Epidermal melanocyte (primary cell): ENCODE results near the gene DAND5.

Source experiments
- DNase-seq: peaks from one replicate; pipeline ENCODE4 v3.0.0; 2011; ENCODE audit warnings: low spot score; ENCODE audit not compliant: insufficient read length

The DAND5 gene

GRCh38 chr19:12992729-12993128 is 23.4 kb downstream of the DAND5 start:
- DNase-seq = no peak

DNA sequence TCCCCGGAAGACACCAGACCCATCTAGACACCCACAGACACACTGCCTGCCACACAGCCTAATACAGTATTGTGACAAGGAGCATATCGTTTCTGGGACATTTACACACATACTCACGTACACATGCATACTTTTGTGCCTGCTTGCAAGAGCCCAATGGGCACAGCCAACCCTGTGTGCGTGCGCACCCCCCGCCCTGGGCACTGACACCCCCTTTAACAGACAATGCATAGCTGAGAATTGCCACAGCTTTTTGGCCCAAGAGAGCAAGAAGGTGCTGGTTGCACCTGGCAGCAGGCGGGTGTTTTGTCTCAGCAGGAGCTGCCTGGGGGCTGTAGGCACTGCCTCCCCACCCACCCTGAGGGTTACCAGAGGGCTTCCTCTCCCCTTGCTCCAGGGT is 24.2 kb downstream of the DAND5 start:
- no peak for DNase-seq

DNA sequence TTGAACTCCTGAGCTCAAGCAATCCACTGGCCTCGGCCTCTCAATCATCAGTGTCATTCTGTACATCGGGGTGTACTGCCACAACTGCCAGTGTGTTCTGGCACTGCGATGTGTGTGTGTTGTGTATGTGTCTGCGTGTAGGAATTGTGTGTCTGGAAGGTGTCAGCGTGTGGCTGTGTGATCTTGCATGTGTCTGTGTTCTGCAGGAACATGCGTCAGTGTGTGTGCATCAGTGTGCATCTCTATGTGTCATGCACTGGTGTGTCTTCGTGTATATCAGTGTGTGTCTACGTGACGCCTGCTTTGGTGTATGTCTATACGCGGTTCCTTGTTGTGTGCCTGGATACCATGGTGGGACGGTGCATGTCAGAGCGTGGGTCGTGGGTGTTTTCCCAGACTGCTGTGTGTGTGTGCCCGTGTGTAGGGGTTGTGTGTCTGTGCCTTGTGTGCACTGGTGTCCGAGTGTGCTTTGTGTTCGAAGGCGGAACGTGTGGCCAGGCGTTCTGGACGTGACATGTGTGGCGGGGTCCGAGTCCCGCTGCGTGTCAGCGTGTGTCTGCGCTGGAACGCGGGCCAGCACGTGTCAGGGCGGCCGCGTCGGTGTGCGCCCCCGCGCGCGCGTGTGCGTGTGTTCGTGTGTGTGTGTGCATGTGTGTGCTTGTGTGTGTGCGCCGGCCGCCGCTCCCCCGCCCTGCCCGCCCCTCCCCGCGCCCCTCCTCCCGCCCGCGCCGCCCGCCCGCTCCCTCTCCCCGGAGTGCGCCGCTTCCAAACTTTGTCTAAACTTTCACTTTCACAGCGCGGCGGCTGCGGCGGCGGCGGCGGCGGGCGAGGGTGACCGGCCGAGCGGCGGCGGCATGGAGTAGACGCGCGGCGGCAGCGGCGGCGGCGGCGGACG is 25.6 kb downstream of the DAND5 start, which contains the start of gene NFIX:
Gene NFIX (plus strand): TSS at position 775 of the 895 bp plus-strand sequence. CDS start 363 bp downstream, outside the sequence.
- DNase-seq = peak; percentile 83

DNA sequence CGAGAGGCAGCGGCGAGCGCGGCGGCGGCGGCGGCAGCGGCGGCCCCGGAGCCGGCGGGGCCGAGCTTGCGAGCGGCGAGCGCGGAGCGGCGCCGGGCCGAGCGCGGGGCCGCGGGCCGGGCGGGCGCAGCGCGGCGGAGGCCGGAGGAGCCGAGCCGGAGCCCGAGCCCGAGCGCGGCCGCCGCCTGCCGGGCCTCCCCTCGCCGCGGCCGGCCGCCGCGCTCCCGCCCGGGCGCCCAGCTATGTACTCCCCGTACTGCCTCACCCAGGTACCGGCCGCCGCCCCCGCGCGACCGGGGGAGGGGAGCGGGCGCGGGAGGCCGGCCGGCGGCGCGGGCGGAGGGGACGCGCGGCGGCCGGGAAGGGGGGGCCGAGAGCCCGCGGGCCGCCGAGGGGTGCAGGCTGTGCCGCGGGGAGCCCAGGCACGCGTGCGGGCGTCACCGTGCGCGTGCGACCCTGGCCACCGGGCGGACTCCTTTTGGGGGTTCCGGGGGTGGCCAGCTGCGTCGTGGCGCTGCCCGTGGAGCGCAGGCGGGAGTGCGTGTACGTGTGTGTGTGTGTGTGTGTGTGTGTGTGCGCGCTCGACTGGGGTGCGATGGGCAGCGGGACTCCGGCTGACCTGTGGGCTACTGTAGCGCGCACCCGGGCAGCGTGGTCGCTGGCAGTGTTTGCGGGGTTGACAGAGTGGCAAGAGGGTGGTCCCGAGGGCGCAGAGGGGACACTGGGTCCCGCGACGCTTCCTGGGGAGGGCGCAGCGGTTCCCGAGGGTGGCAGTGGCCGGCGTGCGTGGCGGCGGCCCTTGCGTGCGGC is 26.4 kb downstream of the DAND5 start:
- no peak for DNase-seq

DNA sequence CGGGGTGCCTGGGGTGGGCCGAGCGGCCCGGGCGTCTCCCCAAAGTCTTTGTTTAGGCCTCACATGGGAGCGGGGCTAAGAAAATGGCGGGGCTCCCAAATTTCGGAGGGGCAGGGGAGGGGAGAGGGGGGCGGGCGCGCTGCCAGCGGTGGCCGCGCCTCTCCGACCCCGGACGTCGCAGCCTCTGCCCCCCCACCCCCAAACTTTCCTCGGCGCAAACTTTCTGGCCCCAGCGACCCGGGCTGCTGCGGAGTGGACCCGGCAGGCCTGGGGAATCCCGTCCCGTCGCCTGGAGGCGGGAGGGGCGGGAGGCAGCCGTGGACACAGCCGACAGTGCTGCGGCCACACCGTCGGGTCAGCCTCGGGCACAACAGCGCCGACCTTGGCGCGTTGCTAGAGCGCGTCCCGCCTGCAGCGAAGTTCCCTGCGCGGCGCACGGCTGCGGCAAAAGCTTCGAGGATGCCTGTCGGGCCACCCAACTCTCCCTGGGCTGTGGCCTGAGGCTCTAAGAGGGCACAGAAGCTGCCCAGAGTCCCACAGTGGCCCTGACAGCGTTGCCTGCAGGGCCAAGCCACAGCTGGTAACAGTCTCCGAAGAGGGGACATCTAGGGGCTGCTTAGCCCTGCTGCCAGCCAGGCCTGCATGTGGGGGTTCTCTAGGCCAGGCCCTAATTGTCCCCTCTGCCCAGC is 27.2 kb downstream of the DAND5 start:
- no peak for DNase-seq

DNA sequence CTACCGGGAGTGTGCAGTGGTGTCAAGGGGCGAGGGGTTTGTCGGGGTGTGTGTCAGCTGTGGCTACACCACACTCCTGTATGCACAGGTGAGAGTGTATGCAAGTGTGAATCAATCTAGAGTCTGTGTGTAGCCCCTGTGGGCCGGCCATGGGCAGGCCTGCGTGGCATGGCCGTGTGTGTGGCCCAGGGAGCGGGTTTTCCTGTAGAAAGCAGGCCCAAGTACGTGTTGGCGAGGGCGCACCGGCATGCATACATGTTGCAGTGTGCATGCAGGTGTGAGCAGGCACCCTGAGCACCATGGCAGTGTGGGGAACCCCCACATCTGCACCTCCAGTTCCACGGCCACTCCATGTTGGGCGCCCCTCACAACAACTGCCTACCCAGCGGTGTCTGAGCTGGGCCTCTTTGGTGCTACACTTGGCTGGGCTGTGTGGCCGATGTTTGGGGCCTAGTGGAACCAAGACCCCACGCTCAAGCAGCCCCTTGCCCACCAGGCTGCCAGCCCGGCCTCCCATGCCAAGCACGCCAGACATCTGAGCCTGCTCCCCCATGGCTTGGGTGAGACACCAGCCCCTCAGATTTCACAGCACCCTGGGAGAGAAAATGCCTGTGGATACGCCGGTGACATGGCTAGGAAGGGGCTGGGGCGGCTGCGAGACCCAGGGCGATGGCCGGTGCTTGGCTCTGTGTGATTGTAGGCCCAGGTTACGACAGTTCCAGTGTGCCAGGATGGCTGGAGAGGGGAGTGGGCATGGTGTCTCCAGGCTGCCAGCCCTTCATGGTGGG is 28.0 kb downstream of the DAND5 start:
- no peak for DNase-seq

DNA sequence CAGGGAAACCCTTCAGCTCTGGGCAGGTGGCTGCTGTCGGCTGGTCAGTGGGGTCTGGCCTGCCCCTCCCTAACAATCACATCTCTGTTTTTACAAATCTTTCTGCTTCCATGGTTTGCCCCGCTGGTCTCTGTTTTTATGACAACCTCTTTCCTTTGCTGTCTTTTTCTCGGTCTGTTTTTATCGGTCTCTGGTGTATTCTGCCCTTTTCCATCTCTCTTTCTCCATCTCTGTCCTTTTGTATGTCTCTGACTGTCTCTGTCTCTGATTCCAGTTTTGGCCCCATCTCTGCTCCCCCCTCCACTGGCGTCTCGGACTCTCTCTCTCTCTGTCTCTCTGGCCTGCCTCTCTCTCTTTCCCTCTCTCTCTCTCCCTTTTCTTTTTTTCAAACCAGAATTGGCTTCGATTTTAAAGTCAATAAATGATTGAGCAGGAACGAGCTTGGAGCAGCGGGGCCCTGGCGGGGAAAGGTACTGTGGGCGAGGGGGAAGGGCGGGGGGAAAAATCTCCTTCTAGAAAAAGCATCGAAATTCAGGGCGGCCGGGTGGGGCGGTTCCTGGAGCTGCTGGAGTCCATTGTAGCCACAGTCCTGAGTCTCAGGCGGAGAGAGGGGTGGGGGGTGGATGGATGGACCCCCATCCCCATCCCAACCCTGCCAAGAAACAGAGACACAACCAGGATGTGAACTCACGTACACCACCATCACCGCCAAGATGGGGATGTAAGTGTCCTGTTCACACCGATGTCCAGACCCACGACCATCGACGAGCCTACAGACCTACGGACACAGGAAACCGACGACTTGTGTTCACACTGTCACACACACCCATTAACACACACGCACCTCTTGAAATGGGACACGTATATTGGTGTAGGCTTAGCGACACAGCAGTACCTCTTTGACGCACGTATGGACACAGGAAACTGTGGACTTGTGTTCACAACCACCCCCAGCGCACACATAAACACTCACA is 28.9 kb downstream of the DAND5 start:
- DNase-seq = no peak

DNA sequence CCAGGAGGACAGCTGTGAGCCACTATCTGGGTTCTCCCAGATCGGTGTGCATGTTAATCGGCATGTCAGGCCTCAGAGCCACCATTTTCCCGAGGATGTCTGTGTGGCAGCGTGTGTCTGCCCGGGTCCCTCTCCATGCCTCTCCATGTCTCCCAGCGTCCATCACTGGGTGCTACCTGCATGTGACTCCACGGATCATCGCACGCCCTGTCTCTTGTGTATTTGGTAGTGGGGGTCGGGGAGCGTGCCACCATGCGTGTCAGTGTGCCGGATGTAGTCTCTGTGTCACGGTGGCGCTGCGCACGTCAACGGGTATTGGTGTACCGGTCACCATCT is 31.8 kb downstream of the DAND5 start:
- DNase-seq = no peak

GRCh38 chr19:13001502-13002165 is 32.3 kb downstream of the DAND5 start:
- no peak for DNase-seq

GRCh38 chr19:13002166-13002898 is 33.0 kb downstream of the DAND5 start:
- no peak for DNase-seq

- DNase-seq = no peak
Measured at GRCh38 chr19:13003081-13003480, 33.7 kb downstream of the DAND5 start.

DNA sequence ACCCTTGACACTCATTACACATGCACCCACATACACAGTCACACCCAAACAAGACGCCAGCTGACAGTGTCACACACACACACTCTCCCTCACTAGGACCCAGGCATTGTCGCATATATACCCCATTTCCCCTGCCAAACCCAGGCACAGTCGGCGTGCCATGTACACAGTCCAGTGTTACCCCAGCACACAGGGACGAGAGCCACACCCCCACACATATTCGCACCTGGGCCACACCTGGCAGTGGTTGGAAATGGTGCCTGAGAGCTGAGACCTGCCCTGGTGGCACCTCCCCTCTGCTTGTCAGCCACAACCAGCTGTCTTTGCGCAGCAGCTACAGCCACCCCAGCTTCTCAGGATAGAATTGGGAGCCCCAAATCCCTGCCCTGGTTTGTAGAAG is 34.9 kb downstream of the DAND5 start:
- DNase-seq = no peak

- no peak for DNase-seq
Measured at GRCh38 chr19:13005253-13005652, 35.9 kb downstream of the DAND5 start.

DNA sequence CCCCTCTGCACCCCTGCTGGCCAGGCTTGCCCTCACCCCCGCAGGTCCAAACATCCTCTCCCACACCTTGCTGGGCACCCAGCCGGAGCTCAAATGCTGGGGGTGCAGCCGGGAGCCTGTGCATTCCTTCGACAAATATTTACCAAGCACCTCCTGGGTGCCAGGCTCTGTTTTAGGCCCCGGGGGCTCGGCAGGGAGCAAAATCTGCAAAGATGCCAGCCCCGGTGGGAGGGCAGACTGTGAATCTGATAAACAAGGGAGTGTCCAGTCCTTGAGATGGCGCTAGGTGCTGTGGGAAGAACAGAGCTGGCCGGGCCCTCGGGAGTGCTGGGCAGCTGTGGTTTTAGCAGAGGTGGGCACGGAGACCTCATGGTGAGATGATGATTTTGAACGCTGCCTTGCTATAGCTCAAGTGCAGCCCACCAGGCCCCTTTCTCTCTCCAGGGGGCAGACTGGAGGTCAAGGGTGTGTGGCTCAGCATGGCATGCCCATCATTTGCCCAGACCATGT is 36.5 kb downstream of the DAND5 start:
- DNase-seq = no peak

- DNase-seq = no peak
Measured at GRCh38 chr19:13006431-13007281, 37.3 kb downstream of the DAND5 start.

GRCh38 chr19:13007292-13008045 is 38.1 kb downstream of the DAND5 start:
- DNase-seq = no peak
